NCI-H526 (cell line): ENCODE measurements around the gene ZNF148.

Experiments used
- DNase-seq, 2 experiments: peaks; one replicate each; lab custom pipeline; 2025; lab: John Stamatoyannopoulos, UW

The ZNF148 gene

DNA sequence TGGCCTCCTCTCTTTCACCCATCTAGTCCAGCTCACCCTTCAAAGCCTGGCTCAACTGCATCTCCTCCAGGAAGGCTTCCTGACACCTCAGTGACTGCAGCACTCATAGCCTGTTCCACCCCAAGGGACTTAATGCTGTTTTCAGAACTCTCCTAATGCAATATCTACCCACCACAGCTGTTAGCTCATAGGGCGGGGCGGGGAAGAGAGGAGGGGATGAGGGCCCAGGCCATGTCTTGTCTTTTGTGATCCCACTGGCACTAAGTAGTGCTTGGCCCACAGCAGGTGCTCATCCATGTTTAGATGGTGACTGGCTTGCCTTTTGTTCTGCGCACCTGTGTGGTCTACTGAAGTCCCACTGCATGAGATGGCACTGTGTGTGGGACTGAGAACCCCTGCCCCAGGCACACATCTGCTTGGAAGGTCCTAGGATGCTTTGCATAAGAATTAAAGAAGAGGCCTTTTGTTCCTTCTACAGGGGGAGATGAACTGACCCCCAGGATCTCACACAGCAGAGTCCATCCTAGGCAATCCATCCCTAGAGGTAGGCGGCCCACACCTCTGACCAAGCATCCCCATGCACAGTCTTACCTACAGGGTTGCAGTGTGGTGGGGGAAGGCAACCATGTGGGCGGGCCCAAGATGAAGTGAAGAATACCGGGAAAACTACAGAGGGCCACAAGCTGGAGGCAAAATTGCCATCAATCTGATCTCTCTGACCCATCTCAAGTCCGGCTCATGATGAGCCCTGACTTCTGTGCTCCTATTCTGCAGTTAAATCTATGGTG is 185.6 kb downstream of the ZNF148 start:
- DNase-seq = no peak

DNA sequence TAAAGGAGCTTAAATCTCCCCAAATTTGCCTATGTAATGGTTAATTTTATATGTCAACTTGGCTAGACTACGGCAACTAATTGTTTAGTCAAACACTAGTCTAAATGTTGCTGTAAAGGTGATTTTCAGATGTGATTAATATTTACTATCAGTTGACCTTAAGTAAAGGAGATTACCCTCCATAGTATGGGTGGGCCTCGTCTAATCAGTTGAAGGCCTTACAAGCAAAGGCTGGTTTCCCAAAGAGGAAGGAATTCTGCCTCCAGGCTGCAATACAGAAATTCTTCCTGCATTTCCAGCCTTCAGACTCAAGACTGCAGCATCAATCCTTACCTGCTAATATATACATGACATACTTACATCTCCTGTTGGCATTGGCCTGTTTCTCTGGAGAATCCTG is 186.2 kb downstream of the ZNF148 start:
- no peak for DNase-seq

DNA sequence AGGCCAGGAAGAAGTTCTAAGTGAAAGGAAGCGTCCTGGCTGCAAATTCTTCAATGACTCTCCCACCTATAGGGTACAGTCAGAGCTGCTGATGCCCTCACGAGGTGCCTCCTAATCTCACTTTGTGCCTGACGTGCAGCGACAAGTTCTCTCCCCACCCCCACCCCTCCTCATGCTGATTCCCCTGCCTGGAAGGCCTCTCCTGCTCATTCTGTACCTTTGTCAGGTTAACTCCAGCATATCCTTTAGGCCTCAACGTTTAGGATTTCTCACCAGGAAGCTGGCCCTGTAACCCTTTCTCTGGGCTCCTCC is 187.6 kb downstream of the ZNF148 start:
- no peak for DNase-seq

- DNase-seq = no peak
Measured at GRCh38 chr3:125186800-125187598, 188.1 kb downstream of the ZNF148 start.

GRCh38 chr3:125186261-125186787 is 188.8 kb downstream of the ZNF148 start:
- no peak for DNase-seq

GRCh38 chr3:125185805-125186204 is 189.3 kb downstream of the ZNF148 start:
- DNase-seq = no peak

GRCh38 chr3:125179884-125180240 is 195.3 kb downstream of the ZNF148 start:
- DNase-seq = no peak

GRCh38 chr3:125179143-125179883 is 195.8 kb downstream of the ZNF148 start:
- DNase-seq = no peak

GRCh38 chr3:125177746-125178145 is 197.4 kb downstream of the ZNF148 start:
- no peak for DNase-seq
